ENCODE results near the gene TMEM135. TPM values are rescaled to one million over a fixed set of nuclear protein-coding genes. Genes with fewer than 3 reads are reported as not detected.

TMEM135 gene
- total RNA-seq, 1 experiment from 2014 or later: 14.0 TPM

GRCh38 chr11:87260811-87261210 is 223.1 kb downstream of the TMEM135 start:
- TF ChIP-seq CTCF (conservative IDR thresholded peaks at IDR 0.05; ENCODE audit: low read depth, low read length) (no peak), EZH2 (IDR thresholded peaks at IDR 0.05; ENCODE audit: low read length, unreplicated experiment) (no peak), EZH2phosphoT487 (IDR thresholded peaks at IDR 0.05; ENCODE audit: borderline replicate concordance, low read length) (no peak)
- no peak overlapping the region for H2AFZ ChIP-seq (ENCODE audit: low read length)
- no peaks in the 10 kb centered on the region for H3K27me3 ChIP-seq (ENCODE audit: low read length)
- no peaks in the 10 kb centered on the region for H3K9me2 ChIP-seq (replicated peaks; ENCODE audit: low read length)
- H3K4me3 ChIP-seq (ENCODE audit: low read length): no peak overlapping the region
- ChIA-PET POLR2A (ENCODE audit: unreplicated experiment) (no interaction called here), CTCF (no interaction called here)
- no TSS peak for BruUV-seq (replicated peaks)
- H3F3A ChIP-seq (ENCODE audit: low read length, unreplicated experiment): no peaks in the 10 kb centered on the region
- H3K9me3 ChIP-seq (ENCODE audit: low read length): no peaks in the 10 kb centered on the region
- no peak overlapping the region for H3K9ac ChIP-seq (ENCODE audit: low read length)
- no peak for DNase-seq
- H4K20me1 ChIP-seq (ENCODE audit: low read length): no peaks in the 10 kb centered on the region
- peaks cover 5% of the 10 kb centered on the region; the same call in 1 of the 2 replicates for H3K4me1 ChIP-seq (ENCODE audit: insufficient read depth, low read length)
- no peaks in the 10 kb centered on the region for H3K79me2 ChIP-seq (ENCODE audit: low read length)
- intact Hi-C loops (cut with micrococcal nuclease): no loop called here
- no peak overlapping the region for H3K4me2 ChIP-seq (ENCODE audit: low read length)
- H3K36me3 ChIP-seq (ENCODE audit: low read depth, low read length): no peaks in the 10 kb centered on the region
- H3K27ac ChIP-seq (ENCODE audit: low read length): no peak overlapping the region
- no peak for ATAC-seq

GRCh38 chr11:87263264-87263838 is 225.6 kb downstream of the TMEM135 start:
- H3K27me3 ChIP-seq (ENCODE audit: low read length): no peaks in the 10 kb centered on the region
- no peak for ATAC-seq
- no peak overlapping the region for H3K9ac ChIP-seq (ENCODE audit: low read length)
- DNase-seq: no peak
- no peaks in the 10 kb centered on the region for H3K9me3 ChIP-seq (ENCODE audit: low read length)
- no peaks in the 10 kb centered on the region for H4K20me1 ChIP-seq (ENCODE audit: low read length)
- H3K4me1 ChIP-seq (ENCODE audit: insufficient read depth, low read length): peaks cover 5% of the 10 kb centered on the region; the same call in 1 of the 2 replicates
- H3F3A ChIP-seq (ENCODE audit: low read length, unreplicated experiment): no peaks in the 10 kb centered on the region
- H3K4me2 ChIP-seq (ENCODE audit: low read length): no peak overlapping the region
- no peak overlapping the region for H3K4me3 ChIP-seq (ENCODE audit: low read length)
- intact Hi-C loops (cut with micrococcal nuclease): no loop called here
- CTCF ChIA-PET: no interaction called here
- no peaks in the 10 kb centered on the region for H3K36me3 ChIP-seq (ENCODE audit: low read depth, low read length)
- H3K9me2 ChIP-seq (replicated peaks; ENCODE audit: low read length): no peaks in the 10 kb centered on the region
- H3K79me2 ChIP-seq (ENCODE audit: low read length): no peaks in the 10 kb centered on the region
- H3K27ac ChIP-seq (ENCODE audit: low read length): no peak overlapping the region
- no peak overlapping the region for H2AFZ ChIP-seq (ENCODE audit: low read length)
- no peak for TF ChIP-seq EZH2 (IDR thresholded peaks at IDR 0.05; ENCODE audit: low read length, unreplicated experiment)
- TF ChIP-seq CTCF (conservative IDR thresholded peaks at IDR 0.05; ENCODE audit: low read depth, low read length): no peak
- no peak for TF ChIP-seq EZH2phosphoT487 (IDR thresholded peaks at IDR 0.05; ENCODE audit: borderline replicate concordance, low read length)
- BruUV-seq (replicated peaks): no TSS peak
- POLR2A ChIA-PET (ENCODE audit: unreplicated experiment): no interaction called here

GRCh38 chr11:87263979-87264378 is 226.2 kb downstream of the TMEM135 start:
- no peaks in the 10 kb centered on the region for H3K36me3 ChIP-seq (ENCODE audit: low read depth, low read length)
- H3K4me3 ChIP-seq (ENCODE audit: low read length): no peak overlapping the region
- H3K4me1 ChIP-seq (ENCODE audit: insufficient read depth, low read length): peaks cover 5% of the 10 kb centered on the region; the same call in 1 of the 2 replicates
- no peaks in the 10 kb centered on the region for H3K9me3 ChIP-seq (ENCODE audit: low read length)
- H3F3A ChIP-seq (ENCODE audit: low read length, unreplicated experiment): no peaks in the 10 kb centered on the region
- BruUV-seq (replicated peaks): no TSS peak
- H3K4me2 ChIP-seq (ENCODE audit: low read length): no peak overlapping the region
- H2AFZ ChIP-seq (ENCODE audit: low read length): no peak overlapping the region
- H3K79me2 ChIP-seq (ENCODE audit: low read length): no peaks in the 10 kb centered on the region
- no peak overlapping the region for H3K9ac ChIP-seq (ENCODE audit: low read length)
- DNase-seq: peak; percentile 31
- H3K27me3 ChIP-seq (ENCODE audit: low read length): no peaks in the 10 kb centered on the region
- ChIA-PET CTCF (no interaction called here), POLR2A (ENCODE audit: unreplicated experiment) (no interaction called here)
- no peaks in the 10 kb centered on the region for H3K9me2 ChIP-seq (replicated peaks; ENCODE audit: low read length)
- intact Hi-C loops (cut with micrococcal nuclease): no loop called here
- TF ChIP-seq CTCF (conservative IDR thresholded peaks at IDR 0.05; ENCODE audit: low read depth, low read length) (no peak), EZH2phosphoT487 (IDR thresholded peaks at IDR 0.05; ENCODE audit: borderline replicate concordance, low read length) (no peak), EZH2 (IDR thresholded peaks at IDR 0.05; ENCODE audit: low read length, unreplicated experiment) (no peak)
- ATAC-seq: peak; percentile 20; the same call in 1 of the 2 replicates
- H4K20me1 ChIP-seq (ENCODE audit: low read length): no peaks in the 10 kb centered on the region
- H3K27ac ChIP-seq (ENCODE audit: low read length): no peak overlapping the region

Measured in PC-3 (cell line).